NCI-H345 treated with DMSO at 0.1 percent for 48 hours (cell line): Measurements from ENCODE around the gene MKRN1.
A peak's percentile ranks its signal among the peaks of the same experiment; 100 is the strongest.
"Not testable (repeated sequence)": the region's sequence is repeated elsewhere in the genome, so short reads cannot be mapped to it uniquely, and the experiment has no call there.

Experiments
- DNase-seq: peaks from one replicate; lab custom pipeline; 2025; ENCODE audit not compliant: unreplicated experiment; lab: John Stamatoyannopoulos, UW

The MKRN1 gene

DNA sequence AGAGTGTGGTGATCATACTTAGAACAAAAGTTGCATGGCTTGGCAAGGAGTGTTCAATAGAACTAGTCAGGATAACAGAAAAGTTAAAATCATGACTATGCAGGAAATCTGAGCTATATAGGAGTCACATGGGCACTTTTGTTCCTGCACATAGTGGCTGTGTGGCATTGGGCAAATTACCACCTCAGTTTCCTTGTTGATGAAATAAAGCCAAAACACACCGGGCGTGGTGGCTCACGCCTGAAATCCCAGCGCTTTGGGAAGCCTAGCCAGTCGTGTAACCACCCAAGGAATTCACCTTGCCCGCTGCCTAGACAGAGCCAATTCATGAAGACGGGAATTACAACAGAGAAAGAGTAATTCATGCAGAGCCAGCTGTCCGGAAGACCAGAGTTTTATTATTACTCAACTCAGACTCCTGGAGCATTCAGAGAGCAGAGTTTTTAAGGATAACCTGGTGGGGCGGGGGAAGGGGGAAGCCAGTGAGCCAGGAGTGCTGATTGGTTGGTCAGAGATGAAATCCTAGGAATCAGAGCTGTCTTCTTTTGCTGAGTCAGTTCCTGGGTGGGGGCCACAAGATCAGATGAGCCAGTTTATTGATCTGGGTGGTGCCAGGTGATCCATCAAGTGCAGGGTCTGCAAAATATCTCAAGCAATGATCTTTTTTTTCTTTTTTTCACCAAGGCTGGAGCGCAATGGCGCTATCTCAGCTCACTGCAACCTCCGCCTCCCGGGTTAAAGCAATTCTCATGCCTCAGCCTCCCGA lies 6.4 kb upstream of the MKRN1 start:
- no peak for DNase-seq

DNA sequence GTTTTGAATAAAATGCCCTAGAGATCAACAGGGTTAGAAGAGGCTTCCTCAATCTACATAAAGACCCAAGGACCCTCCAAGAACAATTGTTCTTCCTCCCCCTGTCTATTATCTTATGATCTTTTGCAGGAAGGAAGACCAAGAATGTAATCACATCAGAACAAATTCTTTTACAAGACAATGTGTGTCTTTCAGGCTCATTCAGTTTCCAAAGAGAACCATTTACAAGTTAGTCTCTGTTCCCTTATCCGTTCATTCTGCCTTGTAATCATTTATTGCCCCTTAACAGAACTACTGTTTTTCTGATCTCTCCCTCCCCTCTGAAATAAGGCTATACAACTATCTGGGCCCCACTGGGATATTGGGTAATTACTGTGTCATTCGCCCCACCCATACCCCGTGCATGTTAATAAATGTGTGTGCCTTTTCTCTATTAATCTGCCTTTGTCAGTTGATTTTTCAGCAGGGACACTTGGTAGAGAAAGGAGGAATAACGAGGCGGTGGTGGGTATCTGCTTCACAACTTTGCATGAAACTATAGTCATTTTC lies 5.7 kb upstream of the MKRN1 start:
- no peak for DNase-seq

DNA sequence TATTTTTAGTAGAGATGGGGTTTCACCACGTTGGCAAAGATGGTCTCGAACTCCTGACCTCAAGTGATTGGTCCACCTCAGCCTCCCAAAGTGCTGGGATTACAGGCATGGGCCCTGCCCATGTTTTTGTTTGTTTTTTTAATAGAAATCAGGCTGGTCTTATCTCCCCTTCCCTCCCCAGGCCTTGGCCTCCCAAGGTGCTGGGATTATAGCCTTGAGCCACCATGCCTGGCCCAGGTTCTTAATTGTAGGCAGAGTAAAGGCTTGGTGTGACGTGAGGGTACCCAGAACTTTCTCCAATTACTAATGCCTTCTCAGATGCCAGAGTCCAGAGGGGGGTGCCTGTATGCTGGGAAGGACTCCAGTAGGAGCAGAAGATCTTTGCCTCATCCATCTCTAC lies 5.2 kb upstream of the MKRN1 start:
- no peak for DNase-seq

DNA sequence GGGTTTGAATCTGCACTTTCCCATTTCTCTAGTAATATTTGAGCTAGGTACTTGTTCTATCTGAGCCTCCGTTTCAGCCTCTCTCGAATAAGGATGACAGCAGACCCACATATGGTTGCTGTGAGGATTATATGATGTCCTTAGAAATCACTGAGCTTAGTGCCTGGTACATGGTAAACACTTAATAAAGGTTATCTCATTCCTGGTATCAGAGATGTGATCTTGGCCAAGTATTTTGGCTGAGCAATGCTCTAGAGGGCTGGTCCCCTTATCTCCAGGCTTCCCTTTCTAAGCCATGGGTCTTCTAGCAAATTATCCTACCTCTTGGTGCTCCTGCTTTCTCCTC lies 407 bp upstream of the MKRN1 start:
- no peak for DNase-seq

DNA sequence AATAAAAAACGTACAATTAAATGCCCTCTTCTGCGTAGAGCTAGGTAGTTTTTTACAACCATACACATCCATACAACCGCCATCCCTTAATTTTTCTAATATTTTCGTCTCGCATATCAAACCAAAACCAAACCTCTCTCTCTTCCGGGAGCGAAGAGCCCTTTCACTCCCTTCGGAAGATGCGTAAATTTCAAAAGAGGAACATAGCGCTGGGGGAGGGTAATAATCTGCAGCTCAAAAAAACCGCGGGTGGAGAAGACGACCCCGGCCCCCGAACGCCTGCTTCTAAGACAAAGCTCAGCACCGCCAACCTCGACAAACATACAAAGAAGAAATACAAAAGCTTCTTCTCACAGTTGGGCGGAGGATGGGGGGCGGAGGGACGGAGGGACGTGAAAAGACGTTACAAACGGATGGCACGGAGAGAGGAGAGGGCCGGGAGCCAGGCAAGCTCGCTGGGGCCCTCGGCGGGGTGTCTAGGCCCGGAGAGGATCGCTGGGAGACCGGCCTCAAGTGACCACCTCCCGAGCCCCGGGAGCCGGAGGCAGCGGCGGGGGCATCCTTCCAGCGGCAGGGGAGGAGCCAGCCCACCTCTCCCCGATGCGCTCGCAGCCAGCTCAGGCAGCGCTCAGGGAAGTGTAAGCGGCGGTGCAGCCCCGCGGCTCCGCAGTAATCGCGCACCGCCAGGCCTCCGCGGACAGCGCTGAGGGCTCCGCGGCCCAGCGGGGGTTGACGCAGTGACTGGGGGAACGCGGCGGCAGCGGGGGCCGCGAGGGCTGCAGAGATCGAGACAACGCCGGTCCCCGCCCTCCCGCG lies 851 bp downstream of the MKRN1 start:
- peak; percentile 20 for DNase-seq

DNA sequence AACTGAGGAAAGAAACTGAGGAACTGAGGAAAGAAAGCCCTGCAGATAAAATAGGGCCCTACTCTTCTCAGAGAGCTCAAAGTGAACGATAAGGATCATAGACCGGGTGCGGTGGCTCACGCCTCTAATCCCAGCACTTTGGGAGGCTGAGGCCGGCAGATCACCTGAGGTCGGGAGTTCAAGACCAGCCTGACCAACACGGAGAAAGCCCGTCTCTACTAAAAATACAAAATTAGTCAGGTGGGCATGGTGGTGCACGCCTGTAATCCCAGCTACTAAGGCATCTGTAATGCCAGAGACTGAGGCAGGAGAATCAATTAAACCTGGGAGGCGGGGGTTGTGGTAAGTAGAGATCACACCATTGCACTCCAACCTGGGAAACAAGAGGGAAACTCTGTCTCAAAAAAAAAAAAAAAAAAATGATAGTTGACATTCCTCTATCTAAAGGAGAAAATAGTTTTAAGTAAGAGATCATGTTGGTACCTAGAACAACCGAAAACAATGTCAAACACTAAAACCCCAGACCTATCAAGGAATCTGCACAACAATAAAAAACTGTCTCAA lies 2.5 kb downstream of the MKRN1 start:
- DNase-seq: no peak

DNA sequence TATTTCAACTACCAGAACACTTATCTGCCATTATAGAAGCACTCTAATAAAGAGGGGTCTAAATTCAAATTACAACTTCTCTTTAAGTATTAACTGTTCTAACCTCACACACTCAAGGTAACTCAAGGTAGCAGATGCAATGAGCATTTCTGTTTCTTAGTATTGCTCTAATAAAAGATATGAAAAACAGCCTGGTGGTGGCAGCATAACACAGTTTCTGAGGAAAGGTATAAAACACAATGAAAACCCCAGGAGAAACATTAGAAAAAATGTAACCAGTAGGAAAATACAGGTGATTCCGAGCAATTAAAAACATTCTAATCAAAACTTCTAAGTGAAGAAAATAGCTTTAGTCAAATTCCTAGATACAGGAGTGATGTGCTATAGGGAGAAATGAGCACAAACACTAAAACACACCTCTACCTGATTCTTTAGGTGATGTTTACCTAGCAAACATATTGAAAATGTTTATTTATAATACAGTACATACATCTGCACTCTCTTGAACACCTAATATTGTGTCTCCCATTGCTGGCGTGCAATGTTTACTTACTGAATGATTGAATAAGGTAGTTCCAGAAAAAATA lies 3.5 kb downstream of the MKRN1 start:
- DNase-seq: peak; percentile 48

DNA sequence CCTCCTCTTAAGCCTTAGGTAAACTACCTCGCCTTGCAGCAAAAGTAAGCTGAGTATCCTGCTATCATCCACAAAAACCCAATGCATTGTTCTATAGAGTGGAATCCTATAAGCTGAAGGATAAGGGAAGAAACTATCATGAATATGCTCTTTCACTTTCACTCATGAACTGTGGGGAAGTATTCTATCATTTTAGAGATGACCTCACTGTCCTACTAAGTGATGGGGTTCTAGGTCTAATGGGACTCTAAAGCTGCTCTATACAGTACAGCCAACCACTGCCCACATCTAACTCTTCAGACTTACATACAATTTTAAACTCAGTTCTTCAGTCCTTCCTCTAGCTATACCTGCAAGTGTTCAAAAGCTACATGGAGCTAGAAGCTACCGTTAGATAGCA lies 16.2 kb downstream of the MKRN1 start:
- no peak for DNase-seq

DNA sequence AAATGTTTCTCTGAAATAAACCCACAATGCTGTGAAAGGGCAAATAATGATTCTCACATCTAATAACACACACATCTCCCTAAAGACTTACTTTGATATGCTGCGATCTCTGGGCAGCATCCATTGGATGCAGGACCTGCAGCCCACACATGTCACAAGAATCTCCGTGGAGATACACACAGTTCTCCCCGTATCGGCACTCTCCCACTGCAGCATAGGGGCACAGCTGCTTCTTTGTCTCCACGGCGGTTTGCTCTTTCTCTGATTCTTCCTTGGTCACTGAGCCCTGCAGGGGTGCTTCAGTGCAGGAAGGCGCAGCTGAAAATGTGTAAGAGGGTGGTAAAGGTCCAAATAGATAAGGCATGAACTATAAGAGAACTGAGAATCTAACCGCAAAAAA lies 20.4 kb downstream of the MKRN1 start:
- DNase-seq: no peak

DNA sequence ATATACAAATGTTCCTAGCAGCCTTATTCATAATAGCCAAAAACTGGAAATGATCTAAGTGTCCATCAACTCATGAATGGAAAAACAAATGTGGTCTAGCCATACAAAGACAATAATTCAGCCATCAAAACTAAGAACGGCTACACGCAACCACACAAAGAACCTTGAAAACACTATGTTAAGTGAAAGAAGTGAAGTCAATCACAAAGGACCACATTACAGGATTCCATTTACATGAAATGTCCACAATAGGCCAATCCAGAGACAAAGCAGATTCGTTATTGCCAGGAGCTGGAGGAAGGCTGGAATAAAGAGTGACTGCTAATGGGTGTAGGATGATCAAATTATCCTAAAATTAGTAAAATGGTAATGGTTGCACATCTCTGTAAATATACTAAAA lies 21.1 kb downstream of the MKRN1 start:
- DNase-seq: no peak

DNA sequence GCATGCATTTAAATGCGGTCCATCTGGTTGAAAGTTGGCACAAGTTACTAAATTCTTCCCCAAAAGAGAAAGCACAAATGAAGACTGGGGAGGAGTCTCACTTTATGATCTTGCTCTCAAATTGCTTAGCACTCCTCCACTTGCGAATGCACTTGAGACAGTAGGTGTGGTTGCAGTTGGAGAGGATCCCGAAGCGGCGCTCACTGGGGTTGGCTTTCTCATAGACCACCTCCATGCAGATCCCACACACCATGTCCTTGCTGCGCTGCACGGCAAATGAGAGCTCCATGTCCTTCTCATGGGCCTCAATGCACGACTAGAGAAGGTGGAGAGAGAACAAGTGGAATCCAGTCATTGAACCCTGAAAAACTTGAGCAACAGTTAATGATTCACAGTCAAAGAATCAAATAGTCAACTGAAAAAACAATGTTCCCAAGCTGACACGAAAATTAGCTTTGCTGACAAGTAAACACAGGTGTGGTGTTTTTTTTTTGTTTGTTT lies 22.7 kb downstream of the MKRN1 start:
- no peak for DNase-seq

DNA sequence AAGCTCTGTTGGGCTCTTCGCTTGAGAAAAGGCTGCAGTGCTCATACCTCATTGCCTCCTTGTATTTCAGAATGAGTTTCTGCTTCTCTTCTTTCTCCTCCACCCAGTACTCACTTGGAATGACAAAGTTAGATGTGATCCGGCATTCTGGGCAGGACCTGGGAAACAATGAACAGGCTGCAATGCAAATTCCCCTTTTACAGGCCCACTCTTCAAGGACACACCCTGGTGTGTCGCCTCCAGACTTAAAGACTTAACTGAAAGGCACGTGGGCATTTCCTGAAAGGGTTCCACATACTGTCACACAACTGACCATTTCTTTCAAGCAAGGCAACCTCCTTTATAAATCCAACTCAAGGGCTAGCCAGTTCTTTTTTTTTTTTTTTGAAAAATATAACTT lies 23.6 kb downstream of the MKRN1 start:
- no peak for DNase-seq

DNA sequence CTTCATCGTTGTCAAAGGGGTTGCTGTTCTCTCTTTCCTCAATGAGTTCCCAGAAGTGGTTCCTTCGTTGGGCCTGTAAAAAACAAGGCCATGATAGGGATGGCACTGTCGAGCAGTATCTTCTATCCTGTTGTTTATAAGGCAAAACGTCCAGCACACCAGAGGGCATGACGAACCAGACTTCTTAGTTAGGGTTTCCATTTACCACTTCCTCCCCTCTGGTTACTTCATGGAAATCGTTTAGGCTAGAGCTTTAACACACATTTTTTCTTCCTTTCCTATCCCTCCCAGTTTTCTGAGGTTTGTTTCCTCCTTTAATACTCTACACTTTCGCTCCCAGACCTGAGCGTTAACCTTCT lies 24.7 kb downstream of the MKRN1 start:
- DNase-seq: no peak

DNA sequence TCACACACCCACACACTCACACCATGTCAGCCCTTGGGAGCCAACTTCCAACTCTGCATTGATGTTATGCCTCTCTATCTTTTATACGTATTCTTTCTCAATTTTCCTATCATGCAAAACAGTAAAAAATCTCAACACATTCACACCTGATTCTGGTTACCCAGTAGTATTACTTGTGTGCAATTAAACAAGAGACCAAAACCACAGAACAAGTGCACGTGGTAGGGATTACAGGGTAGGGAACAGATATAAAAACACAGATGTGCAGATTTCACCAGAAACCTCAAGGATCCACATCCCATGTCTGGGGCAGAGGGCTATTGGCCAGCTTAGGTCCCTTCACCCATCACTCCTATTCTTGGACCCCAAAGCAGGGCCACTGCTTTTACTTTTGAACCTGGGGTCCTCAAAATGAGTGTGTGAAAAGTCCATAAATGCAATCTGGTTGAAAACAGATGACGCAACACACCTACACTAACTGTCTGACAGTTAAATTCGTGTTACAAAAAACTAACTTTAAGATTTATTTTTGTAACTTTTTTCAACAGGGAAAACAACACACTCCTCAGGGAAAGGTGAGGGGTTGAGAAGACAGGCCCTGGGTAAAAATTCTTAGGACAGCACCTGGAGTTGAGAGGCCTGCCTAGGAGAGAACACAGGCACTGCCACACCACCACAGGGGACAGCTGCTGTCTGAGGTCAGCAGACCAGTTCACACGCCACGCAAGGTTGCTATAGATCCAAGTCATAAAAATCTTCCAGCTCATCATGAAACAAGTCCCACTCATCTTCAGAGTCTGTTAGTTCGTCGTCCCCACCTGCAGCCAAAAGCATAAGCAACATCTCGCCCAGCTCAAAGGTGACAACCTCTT lies 25.3 kb downstream of the MKRN1 start:
- DNase-seq: not testable (repeated sequence)

DNA sequence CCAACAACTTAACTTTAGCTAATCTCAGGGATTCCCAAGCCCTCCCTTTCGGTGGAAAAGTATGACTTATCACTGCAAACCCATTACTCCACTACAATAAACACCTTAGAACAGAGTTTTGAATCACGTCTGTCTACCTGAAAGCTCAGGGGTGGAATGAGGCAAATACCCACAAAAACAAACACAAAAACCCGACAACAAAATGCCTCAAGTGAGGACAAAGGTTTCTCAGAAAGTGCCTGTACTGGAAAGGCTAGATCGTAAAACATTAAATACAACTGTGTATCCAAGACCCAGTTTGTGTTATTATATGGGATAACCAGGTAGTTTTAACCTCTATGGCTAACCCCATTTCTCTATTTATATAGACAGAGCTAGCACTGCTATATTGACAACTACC lies 26.0 kb downstream of the MKRN1 start:
- no peak for DNase-seq

DNA sequence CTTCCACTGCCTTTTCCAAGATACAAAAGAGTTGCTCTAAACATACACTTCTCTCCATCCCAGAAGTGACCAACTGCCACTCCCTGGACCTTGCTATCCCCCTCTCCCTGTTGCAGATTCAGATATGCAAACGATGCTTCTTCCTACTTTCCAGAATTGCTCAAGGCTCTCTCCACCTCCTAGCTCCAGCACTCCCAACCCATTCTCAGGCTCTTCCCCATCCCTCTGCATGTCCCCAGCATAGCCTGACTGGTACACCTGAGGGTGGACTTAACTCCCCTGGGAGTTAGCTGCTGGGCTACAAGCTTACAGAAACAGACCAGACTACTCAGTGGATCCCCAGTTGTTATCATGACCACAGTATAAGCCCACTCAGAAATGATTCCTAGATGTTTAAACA lies 27.6 kb downstream of the MKRN1 start:
- DNase-seq: no peak

DNA sequence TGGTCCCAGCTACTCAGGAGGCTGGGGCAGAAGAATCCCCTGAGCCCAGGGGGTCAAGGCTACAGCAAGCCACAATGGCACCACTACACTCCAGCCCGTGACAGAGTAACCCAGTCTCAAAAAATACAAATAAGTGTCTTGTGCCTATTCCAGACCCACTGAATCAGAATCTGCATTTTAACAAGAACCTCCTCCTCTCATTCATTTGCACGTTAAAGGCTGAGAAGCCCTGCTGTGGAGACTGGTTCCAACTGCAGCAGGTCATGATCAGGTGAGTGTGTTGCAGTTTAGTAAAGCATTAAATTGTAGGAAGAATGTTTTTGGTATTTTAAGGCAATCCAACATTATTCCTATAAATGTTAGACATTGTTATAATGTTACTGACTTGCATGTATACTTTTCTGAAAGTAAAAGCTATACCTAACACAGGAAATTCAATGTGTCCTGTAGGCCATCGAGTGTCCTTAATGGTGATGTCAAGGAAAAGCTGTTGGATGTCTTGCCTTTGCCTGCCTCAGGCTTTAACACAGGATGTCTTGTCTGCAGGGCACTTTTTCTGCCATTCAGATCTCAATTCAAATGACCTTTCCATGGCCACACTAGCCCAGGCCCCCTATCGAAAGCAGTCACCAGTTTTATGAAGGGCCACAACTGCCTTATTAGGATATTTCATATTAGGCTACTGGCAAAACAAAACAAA lies 30.4 kb downstream of the MKRN1 start:
- no peak for DNase-seq

DNA sequence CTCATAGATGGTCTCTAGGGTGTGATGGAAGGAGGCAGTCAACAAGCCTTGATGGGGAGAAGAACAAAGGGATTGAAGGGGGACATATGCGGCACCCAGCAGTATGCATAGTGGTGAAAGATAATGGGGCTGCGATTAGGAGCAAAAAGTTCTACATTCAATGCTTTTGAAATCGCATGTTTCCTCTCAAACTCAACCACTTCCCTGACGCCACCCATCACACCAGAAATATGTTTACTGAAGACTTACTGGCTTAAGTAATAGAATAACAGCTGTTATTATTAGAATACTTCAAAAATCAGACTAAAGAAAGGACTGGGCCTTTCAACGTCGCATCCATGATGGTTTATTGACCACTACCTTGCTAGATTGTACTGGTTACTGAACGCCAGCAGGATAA lies 31.5 kb downstream of the MKRN1 start:
- DNase-seq: no peak

DNA sequence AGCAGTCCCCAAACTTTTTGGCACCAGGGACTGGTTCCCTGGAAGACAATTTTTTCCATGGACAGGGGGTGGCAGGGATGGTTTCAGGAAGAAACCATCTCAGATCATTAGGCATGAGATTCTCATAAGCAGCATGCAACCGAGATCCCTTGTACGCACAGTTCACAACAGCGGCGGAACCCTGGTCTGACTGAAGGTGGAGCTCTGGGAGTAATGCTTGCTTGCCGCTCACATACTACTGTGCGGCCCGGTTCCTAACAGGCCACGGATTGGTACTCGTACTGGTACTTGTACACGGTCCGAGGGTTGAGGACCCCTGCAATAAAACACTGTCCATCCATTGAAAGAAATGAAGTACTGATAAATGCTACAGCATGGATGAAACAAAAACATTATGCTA lies 32.8 kb downstream of the MKRN1 start:
- DNase-seq: no peak

DNA sequence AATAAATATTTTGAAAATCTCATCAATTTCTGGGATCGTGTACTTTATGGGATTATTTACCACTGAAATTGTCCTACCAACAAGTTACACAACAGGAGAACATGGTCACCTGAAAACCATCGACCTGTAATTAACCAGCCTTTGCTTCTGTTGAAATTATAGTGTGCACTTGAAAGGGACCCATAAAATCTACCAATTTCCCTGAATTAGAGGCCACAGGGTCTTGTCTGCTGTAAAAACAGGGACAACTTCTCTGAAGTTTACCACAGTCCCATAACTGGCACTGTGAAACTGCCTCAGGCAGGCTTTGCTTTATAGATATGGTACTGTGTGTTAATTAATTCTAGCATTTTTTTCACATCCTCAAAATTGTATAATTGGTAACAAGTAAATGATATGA lies 37.8 kb downstream of the MKRN1 start:
- no peak for DNase-seq
